Bone marrow (tissue), 2 donors: ENCODE results near the gene ACOT8.

Experiments used
- DNase-seq, 2 donors: peaks; one replicate each; lab custom pipeline; 2025; lab: John Stamatoyannopoulos, UW

ACOT8 gene

GRCh38 chr20:45792317-45793118 lies 64.7 kb downstream of the ACOT8 start:
- DNase-seq: peak; percentile 22 to 31
